Esophagus (tissue), 2 donors: ENCODE measurements around the gene NOVA1. TPM values are rescaled to one million over a fixed set of nuclear protein-coding genes. Genes with fewer than 3 reads are reported as not detected.

Experiments used
- H3K27ac ChIP-seq, 2 donors: one replicate each; pipeline ENCODE4 v1.5.1; 2013; ENCODE audit warnings: low read depth in 2 of 2, mild to moderate bottlenecking in 2 of 2, inconsistent platforms in 1 of 2, low read length in 1 of 2, moderate library complexity in 1 of 2
- H3K27me3 ChIP-seq, 2 donors: one replicate each; pipeline ENCODE4 v1.6.1; 2013; ENCODE audit warnings: low read length in 2 of 2, control low read depth in 1 of 2, mild to moderate bottlenecking in 1 of 2; ENCODE audit not compliant: insufficient read depth in 2 of 2, control insufficient read depth in 1 of 2
- H3K36me3 ChIP-seq, 2 donors: one replicate each; pipeline ENCODE4 v1.6.1; 2013; ENCODE audit warnings: low read length in 1 of 2; ENCODE audit not compliant: control insufficient read depth in 2 of 2, insufficient read depth in 2 of 2
- H3K4me1 ChIP-seq, 2 donors: one replicate each; pipeline ENCODE4 v1.6.1; 2013; ENCODE audit warnings: low read length in 1 of 2; ENCODE audit not compliant: control insufficient read depth in 2 of 2, insufficient read depth in 2 of 2
- H3K4me3 ChIP-seq, 2 donors: one replicate each; pipeline ENCODE4 v1.5.1; 2013; ENCODE audit warnings: low read length in 2 of 2, mild to moderate bottlenecking in 2 of 2, low read depth in 1 of 2, moderate library complexity in 1 of 2
- H3K9me3 ChIP-seq, 2 donors: one replicate each; pipeline ENCODE4 v1.6.1; 2013; ENCODE audit warnings: mild to moderate bottlenecking in 2 of 2, low read depth in 1 of 2, low read length in 1 of 2, moderate library complexity in 1 of 2; ENCODE audit not compliant: control insufficient read depth in 2 of 2, insufficient read depth in 1 of 2
- WGBS, 2 donors: extraction: QIAGEN DNeasy Blood & Tissue Kit; methylation state at CpG; one replicate each; pipeline ENCODE4 v1.1.7; 2013; 5-methylcytosine and 5-hydroxymethylcytosine counted together
- polyA plus RNA-seq, 2 donors: library from polyadenylated mRNA; stranded (reverse); fragments of 200-250 nt; gene quantifications; one replicate each; pipeline ENCODE4 v1.2.3, GENCODE V29; 2013
- donor health status: healthy with polysubstance abuse.
- donor health status: Bipolar disorder and iron deficiency.

Gene NOVA1
- polyA plus RNA-seq, 2 donors, result 0.60 to 1.4 TPM

GRCh38 chr14:26486922-26487321 lies 110.9 kb downstream of the NOVA1 start:
- H3K4me1 ChIP-seq, result no peaks in the 10 kb centered on the region
- WGBS, 2 donors, result 85 to 94% methylated on average over 3 of the region's 3 CpGs
- no peaks in the 10 kb centered on the region for H3K36me3 ChIP-seq
- H3K27me3 ChIP-seq, result no peaks in the 10 kb centered on the region
- H3K27ac ChIP-seq, result no peak overlapping the region
- H3K9me3 ChIP-seq, result no peaks in the 10 kb centered on the region
- no peak overlapping the region for H3K4me3 ChIP-seq

DNA sequence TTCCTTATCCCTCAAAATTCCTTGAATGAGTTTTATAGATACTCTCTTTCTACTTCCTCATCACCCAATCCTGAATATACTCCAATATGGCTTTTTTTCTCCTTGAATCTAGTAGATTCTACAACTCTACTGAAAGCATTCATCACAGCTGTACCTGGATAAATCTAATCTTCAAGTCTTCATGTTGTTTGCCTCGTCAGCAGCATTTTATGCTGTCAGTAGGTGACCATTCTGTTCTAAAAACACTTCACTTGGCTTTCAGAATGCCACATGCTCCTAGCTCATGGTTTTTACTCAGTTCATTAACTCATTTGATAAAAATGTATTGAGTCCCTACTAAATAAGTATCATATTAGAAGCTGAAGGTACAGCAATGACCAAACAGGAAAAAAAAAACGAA lies 113.3 kb downstream of the NOVA1 start:
- H3K27me3 ChIP-seq, result no peaks in the 10 kb centered on the region
- WGBS, 2 donors, result 83 to 86% methylated on average over 2 of the region's 2 CpGs
- H3K36me3 ChIP-seq, result no peaks in the 10 kb centered on the region
- H3K4me1 ChIP-seq, result no peaks in the 10 kb centered on the region
- no peak overlapping the region for H3K27ac ChIP-seq
- no peaks in the 10 kb centered on the region for H3K9me3 ChIP-seq
- H3K4me3 ChIP-seq, result no peak overlapping the region

- Histone ChIP-seq H3K36me3 (no peaks in the 10 kb centered on the region), H3K9me3 (no peaks in the 10 kb centered on the region), H3K4me3 (no peak overlapping the region), H3K4me1 (no peaks in the 10 kb centered on the region), H3K27ac (no peak overlapping the region), H3K27me3 (no peaks in the 10 kb centered on the region)
- WGBS, 2 donors, result 95 to 97% methylated on average over 4 of the region's 4 CpGs
Observed at GRCh38 chr14:26478967-26479366, 118.9 kb downstream of the NOVA1 start.

DNA sequence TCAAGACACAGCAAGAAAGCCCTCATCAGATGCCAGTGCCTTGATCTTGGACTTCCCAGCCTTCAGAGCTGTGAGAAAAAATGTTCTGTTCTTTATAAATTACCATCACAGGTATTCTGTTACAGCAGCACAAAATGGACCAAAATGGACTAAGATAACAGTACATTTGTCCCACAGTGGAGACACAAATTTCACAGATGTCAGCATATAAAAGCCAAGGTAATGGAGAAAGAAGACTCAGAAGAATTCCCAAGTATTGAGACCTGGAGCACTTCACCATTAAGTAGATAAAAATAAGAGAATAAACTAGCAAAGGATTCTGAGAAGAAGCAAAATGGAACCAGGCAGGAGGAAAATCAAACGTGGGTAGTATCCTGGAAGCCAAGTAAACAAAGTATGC lies 131.0 kb downstream of the NOVA1 start:
- WGBS, 2 donors, result 70 to 71% methylated on average over 1 of the region's 1 CpG
- no peak overlapping the region for H3K4me3 ChIP-seq
- H3K9me3 ChIP-seq, result no peaks in the 10 kb centered on the region
- H3K4me1 ChIP-seq, result no peaks in the 10 kb centered on the region
- H3K27me3 ChIP-seq, result no peaks in the 10 kb centered on the region
- H3K27ac ChIP-seq, result no peak overlapping the region
- H3K36me3 ChIP-seq, result no peaks in the 10 kb centered on the region

DNA sequence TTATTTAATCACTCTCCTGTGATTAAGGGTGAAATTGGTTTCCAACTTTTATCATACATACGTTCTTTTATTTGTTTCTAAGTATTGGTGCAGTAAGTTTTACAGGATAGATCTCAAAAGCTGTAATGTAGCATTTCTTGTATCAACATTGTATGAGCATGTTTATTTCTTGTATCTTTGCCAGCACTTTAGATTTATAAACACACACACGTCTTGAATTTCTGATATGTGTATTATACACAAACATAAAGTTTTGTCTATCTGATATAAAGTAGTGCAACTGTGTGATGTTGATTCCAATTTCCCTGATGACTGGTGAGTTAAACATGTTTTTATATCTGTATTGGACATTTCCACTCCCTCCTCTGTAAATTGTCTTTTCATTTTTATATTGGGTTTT lies 134.7 kb downstream of the NOVA1 start:
- Histone ChIP-seq H3K4me1 (no peaks in the 10 kb centered on the region), H3K36me3 (no peaks in the 10 kb centered on the region), H3K4me3 (no peak overlapping the region), H3K9me3 (no peaks in the 10 kb centered on the region), H3K27ac (no peak overlapping the region), H3K27me3 (no peaks in the 10 kb centered on the region)
- WGBS, 2 donors, result 30 to 31% methylated on average over 2 of the region's 2 CpGs

- no peaks in the 10 kb centered on the region for H3K4me1 ChIP-seq
- 88 to 89% methylated on average over 3 of the region's 3 CpGs for WGBS, 2 donors
- no peak overlapping the region for H3K27ac ChIP-seq
- no peaks in the 10 kb centered on the region for H3K27me3 ChIP-seq
- H3K4me3 ChIP-seq, result no peak overlapping the region
- H3K9me3 ChIP-seq, result no peaks in the 10 kb centered on the region
- no peaks in the 10 kb centered on the region for H3K36me3 ChIP-seq
Observed at GRCh38 chr14:26454105-26454504, 143.7 kb downstream of the NOVA1 start.

DNA sequence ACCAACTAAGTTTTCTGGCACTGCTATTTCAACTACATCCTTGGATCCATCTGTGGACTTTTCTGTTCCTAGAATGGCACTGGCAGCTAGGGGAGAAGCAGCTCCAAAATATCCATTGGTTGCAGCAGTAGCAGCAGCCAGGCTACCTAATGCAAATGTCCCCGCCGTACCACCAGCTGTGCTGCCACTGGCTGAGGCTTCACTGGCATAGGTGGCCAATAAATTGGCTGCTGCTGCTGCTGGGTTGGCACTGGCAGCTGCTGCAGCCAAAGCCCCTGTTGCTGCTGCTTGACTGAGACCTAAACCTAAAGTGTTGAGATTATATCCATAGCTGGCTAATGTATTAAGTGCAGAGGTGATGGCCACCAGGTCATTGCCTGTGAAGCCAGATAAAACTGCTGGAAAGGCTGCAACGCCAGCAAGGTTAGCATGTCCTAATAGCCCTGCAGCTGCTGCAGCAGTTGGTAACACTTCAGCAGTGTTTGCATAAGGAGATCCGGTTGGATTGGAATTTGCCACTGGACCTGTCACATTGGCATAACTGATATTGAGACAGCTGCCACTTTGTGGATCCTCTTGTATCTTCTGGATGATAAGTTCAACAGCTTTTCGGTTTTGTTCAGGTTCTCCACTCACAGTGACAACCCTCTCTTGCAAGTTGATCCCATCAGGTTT lies 149.5 kb downstream of the NOVA1 start:
- Histone ChIP-seq H3K9me3 (no peaks in the 10 kb centered on the region), H3K4me3 (no peak overlapping the region), H3K27ac (no peak overlapping the region), H3K36me3 (no peaks in the 10 kb centered on the region), H3K27me3 (no peaks in the 10 kb centered on the region), H3K4me1 (no peaks in the 10 kb centered on the region)
- WGBS, 2 donors, result 70 to 76% methylated on average over 5 of the region's 5 CpGs

- 71 to 75% methylated on average over 3 of the region's 3 CpGs for WGBS, 2 donors
- no peak overlapping the region for H3K27ac ChIP-seq
Observed at GRCh38 chr14:26444822-26445221, 153.0 kb downstream of the NOVA1 start.

DNA sequence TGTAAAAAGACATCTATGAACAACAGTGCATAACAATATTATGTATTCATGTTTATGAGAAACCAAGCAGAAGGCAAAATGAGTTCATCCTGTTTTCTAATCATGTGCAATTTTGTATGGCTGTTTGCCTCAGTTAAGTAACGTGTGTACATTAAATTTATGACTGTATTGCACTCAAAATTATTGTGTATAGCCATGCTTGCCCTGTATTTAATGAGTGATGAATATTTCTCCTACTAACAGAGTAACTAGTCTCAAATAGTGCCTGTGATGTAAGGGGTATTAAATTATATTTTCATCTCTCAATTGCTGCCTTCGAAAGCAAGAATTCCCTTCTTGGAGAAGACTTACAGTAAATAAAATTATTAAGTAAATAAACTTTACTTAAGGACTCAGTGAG lies 154.2 kb downstream of the NOVA1 start:
- H3K4me3 ChIP-seq, result no peak overlapping the region
- H3K27ac ChIP-seq, result no peak overlapping the region
- no peaks in the 10 kb centered on the region for H3K36me3 ChIP-seq
- WGBS, 2 donors, result 82 to 86% methylated on average over 2 of the region's 2 CpGs
- no peaks in the 10 kb centered on the region for H3K9me3 ChIP-seq
- H3K27me3 ChIP-seq, result no peaks in the 10 kb centered on the region
- H3K4me1 ChIP-seq, result no peaks in the 10 kb centered on the region

More at GRCh38 chr14:26444822-26445221, 153.0 kb downstream of the NOVA1 start:
- H3K4me3 ChIP-seq, result no peak overlapping the region
- H3K36me3 ChIP-seq, result no peaks in the 10 kb centered on the region
- no peaks in the 10 kb centered on the region for H3K27me3 ChIP-seq
- H3K4me1 ChIP-seq, result no peaks in the 10 kb centered on the region
- no peaks in the 10 kb centered on the region for H3K9me3 ChIP-seq

GRCh38 chr14:26429205-26429604 lies 168.6 kb downstream of the NOVA1 start:
- Histone ChIP-seq H3K36me3 (no peaks in the 10 kb centered on the region), H3K4me1 (no peaks in the 10 kb centered on the region), H3K9me3 (no peaks in the 10 kb centered on the region), H3K4me3 (no peak overlapping the region), H3K27ac (no peak overlapping the region), H3K27me3 (no peaks in the 10 kb centered on the region)
